Mesothelial cell of epicardium (in vitro differentiated cells): ENCODE results near the gene ANKS1A. TPM values are rescaled to one million over a fixed set of nuclear protein-coding genes. Genes with fewer than 3 reads are reported as not detected.

Source experiments
- DNase-seq, 2 experiments: peaks; one replicate each; pipeline ENCODE4 v3.0.0; 2021; ENCODE audit warnings: low spot score in 2 of 2; ENCODE audit not compliant: unreplicated experiment in 2 of 2
- H3K27ac Mint-ChIP-seq: 2 replicates; pipeline ENCODE4 v1.8.0; 2021; ENCODE audit warnings: mixed read lengths
- H3K27me3 Mint-ChIP-seq: 2 replicates; pipeline ENCODE4 v1.8.0; 2021; ENCODE audit warnings: low read depth, mixed read lengths
- H3K36me3 Mint-ChIP-seq: 2 replicates; pipeline ENCODE4 v1.8.0; 2021; ENCODE audit warnings: mixed read lengths
- H3K4me1 Mint-ChIP-seq: 2 replicates; pipeline ENCODE4 v1.8.0; 2021; ENCODE audit warnings: mixed read lengths
- H3K4me3 Mint-ChIP-seq: 2 replicates; pipeline ENCODE4 v1.8.0; 2021; ENCODE audit warnings: mild to moderate bottlenecking, moderate library complexity, mixed read lengths
- H3K9me3 Mint-ChIP-seq: 2 replicates; pipeline ENCODE4 v1.8.0; 2021; ENCODE audit warnings: mixed read lengths
- CTCF ChIP-seq: fragments of 200-600 bp; sonication (generic); IDR thresholded peaks from one replicate; pipeline ENCODE4 v1.5.0; 2021; ENCODE audit warnings: antibody characterized with exemption; ENCODE audit not compliant: unreplicated experiment
- total RNA-seq: library from RNA; stranded (reverse); gene quantifications from 3 replicates; pipeline ENCODE4 v1.2.1, GENCODE V29; 2021

The ANKS1A gene
- total RNA-seq, 1 donor from 2014 or later: 30.6 TPM

GRCh38 chr6:34887753-34888513, 1.1 kb upstream of the ANKS1A start, which contains the start of gene TAF11:
Gene TAF11 (minus strand): TSS chr6:34888042. CDS start chr6:34887957, 85 bp downstream.
- H3K9me3 Mint-ChIP-seq: no peaks in the 10 kb centered on the region
- H3K27ac Mint-ChIP-seq: peak within 1 kb of the TSS; percentile 99
- peaks cover 7% of the 10 kb centered on the region for H3K36me3 Mint-ChIP-seq
- no peak for TF ChIP-seq CTCF
- peak within 1 kb of the TSS; percentile 98 for H3K4me3 Mint-ChIP-seq
- DNase-seq: peak; percentile 87 to 91
- no peaks in the 10 kb centered on the region for H3K27me3 Mint-ChIP-seq
- H3K4me1 Mint-ChIP-seq: peaks cover 30% of the 10 kb centered on the region

- H3K9me3 Mint-ChIP-seq: no peaks in the 10 kb centered on the region
- H3K27ac Mint-ChIP-seq: peak overlapping the region; percentile 99
- H3K4me3 Mint-ChIP-seq: peak overlapping the region; percentile 98
- no peaks in the 10 kb centered on the region for H3K27me3 Mint-ChIP-seq
- TF ChIP-seq CTCF: no peak
- H3K4me1 Mint-ChIP-seq: peaks cover 30% of the 10 kb centered on the region
- no peak for DNase-seq
- H3K36me3 Mint-ChIP-seq: peaks cover 6% of the 10 kb centered on the region
These were observed 570 bp upstream of the ANKS1A start for GRCh38 chr6:34888514-34888856.

GRCh38 chr6:34890533-34890925, 1.5 kb downstream of the ANKS1A start:
- DNase-seq: no peak
- Mint-ChIP-seq H3K4me3 (peak overlapping the region; percentile 98), H3K9me3 (no peaks in the 10 kb centered on the region), H3K27me3 (no peaks in the 10 kb centered on the region), H3K4me1 (peaks cover 30% of the 10 kb centered on the region), H3K27ac (peak overlapping the region; percentile 27), H3K36me3 (no peaks in the 10 kb centered on the region)
- no peak for TF ChIP-seq CTCF

- no peak for DNase-seq
- H3K27ac Mint-ChIP-seq: no peak overlapping the region
These were observed 2.2 kb downstream of the ANKS1A start for GRCh38 chr6:34891296-34891695.

GRCh38 chr6:34894693-34895092, 5.6 kb downstream of the ANKS1A start:
- no peaks in the 10 kb centered on the region for H3K9me3 Mint-ChIP-seq
- H3K4me3 Mint-ChIP-seq: no peak overlapping the region
- peaks cover 16% of the 10 kb centered on the region for H3K4me1 Mint-ChIP-seq
- DNase-seq: no peak
- no peak for TF ChIP-seq CTCF
- no peak overlapping the region for H3K27ac Mint-ChIP-seq
- H3K36me3 Mint-ChIP-seq: no peaks in the 10 kb centered on the region
- H3K27me3 Mint-ChIP-seq: no peaks in the 10 kb centered on the region

More at GRCh38 chr6:34891296-34891695, 2.2 kb downstream of the ANKS1A start:
- Mint-ChIP-seq H3K36me3 (no peaks in the 10 kb centered on the region), H3K4me1 (peaks cover 30% of the 10 kb centered on the region), H3K27me3 (no peaks in the 10 kb centered on the region), H3K4me3 (peak overlapping the region; percentile 33), H3K9me3 (no peaks in the 10 kb centered on the region)
- no peak for TF ChIP-seq CTCF
